ENCODE results near the gene NEUROG2. TPM values are rescaled to one million over a fixed set of nuclear protein-coding genes. Genes with fewer than 3 reads are reported as not detected.

Gene NEUROG2
- not detected in 2 replicates for total RNA-seq (2021)
- long read RNA-seq = 0 reads

DNA sequence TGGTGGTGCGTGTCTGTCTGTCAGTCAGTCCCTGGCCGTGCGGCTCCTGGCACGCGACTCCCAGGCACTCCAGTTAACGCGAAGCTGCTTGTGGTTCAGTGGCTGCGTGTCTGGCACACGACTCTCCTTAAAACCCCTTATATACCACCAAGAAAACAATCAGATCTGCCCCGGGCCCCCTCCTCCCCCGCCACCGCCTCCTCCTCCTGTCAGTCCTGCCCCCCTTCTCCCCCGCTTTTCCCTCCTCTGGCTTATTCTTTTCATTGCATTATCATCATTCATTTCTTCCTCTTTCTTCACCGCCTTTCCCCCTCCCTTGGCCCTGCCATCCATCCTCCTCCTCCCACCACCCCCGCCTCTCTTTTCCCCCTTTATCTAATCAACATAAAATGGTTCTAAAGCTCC is at the start of gene NEUROG2:
Gene NEUROG2 (minus strand): TSS at position 115 of the 405 bp plus-strand sequence. CDS start 705 bp downstream, outside the sequence.
- no peak within 1 kb of the TSS for H4K91ac ChIP-seq (ENCODE audit: insufficient read length, low read depth, low read length)
- H3K9me3 ChIP-seq (ENCODE audit: control insufficient read depth, low read depth, low read length) = no peaks in the 10 kb centered on the region
- H2BK5ac ChIP-seq (ENCODE audit: insufficient read length, low read length) = no peak within 1 kb of the TSS
- H3K79me1 ChIP-seq (ENCODE audit: insufficient read depth, low read depth, low read length, poor library complexity, severe bottlenecking) = no peaks in the 10 kb centered on the region
- no peak within 1 kb of the TSS for H3K27ac ChIP-seq (ENCODE audit: insufficient read length, low read depth, low read length)
- peak within 1 kb of the TSS in 1 of 3 experiments; percentile 62; a peak in 3 of 7 replicates for H3K27ac Mint-ChIP-seq
- peak within 1 kb of the TSS; percentile 71 to 90 for H3K4me3 Mint-ChIP-seq
- no peak within 1 kb of the TSS for H3K4ac ChIP-seq (ENCODE audit: low read depth, low read length)
- peaks cover 91% of the 10 kb centered on the region for H3K27me3 ChIP-seq (ENCODE audit: insufficient read depth, low read length)
- peaks cover 34% of the 10 kb centered on the region for H3K23me2 ChIP-seq (ENCODE audit: insufficient read length, low read depth, low read length, poor library complexity, severe bottlenecking)
- H3K14ac ChIP-seq (ENCODE audit: insufficient read depth, low read length) = no peak within 1 kb of the TSS
- H3T11ph ChIP-seq (ENCODE audit: low read length) = no peak within 1 kb of the TSS
- no peak within 1 kb of the TSS for H2AFZ ChIP-seq (ENCODE audit: low read length)
- H3K79me2 ChIP-seq (ENCODE audit: insufficient read depth, low read length) = no peaks in the 10 kb centered on the region
- no peaks in the 10 kb centered on the region for H4K20me1 ChIP-seq (ENCODE audit: control insufficient read depth, insufficient read depth, insufficient read length)
- H3K36me3 Mint-ChIP-seq (ENCODE audit: insufficient read depth in 1 of 3, low read depth in 3 of 3) = peaks cover 0 to 4% (median 0%) of the 10 kb centered on the region in 3 experiments; a peak in 2 of 7 replicates
- no peak within 1 kb of the TSS for H3K56ac ChIP-seq (ENCODE audit: insufficient read length, low read depth, low read length)
- no peak within 1 kb of the TSS for H3K18ac ChIP-seq (ENCODE audit: insufficient read length, low read depth, low read length)
- no peak within 1 kb of the TSS for H2AK5ac ChIP-seq (ENCODE audit: insufficient read length, low read length)
- H3K4me2 ChIP-seq (ENCODE audit: insufficient read depth, insufficient read length, low read length) = peak within 1 kb of the TSS; percentile 88
- TF ChIP-seq, protein P1, sequence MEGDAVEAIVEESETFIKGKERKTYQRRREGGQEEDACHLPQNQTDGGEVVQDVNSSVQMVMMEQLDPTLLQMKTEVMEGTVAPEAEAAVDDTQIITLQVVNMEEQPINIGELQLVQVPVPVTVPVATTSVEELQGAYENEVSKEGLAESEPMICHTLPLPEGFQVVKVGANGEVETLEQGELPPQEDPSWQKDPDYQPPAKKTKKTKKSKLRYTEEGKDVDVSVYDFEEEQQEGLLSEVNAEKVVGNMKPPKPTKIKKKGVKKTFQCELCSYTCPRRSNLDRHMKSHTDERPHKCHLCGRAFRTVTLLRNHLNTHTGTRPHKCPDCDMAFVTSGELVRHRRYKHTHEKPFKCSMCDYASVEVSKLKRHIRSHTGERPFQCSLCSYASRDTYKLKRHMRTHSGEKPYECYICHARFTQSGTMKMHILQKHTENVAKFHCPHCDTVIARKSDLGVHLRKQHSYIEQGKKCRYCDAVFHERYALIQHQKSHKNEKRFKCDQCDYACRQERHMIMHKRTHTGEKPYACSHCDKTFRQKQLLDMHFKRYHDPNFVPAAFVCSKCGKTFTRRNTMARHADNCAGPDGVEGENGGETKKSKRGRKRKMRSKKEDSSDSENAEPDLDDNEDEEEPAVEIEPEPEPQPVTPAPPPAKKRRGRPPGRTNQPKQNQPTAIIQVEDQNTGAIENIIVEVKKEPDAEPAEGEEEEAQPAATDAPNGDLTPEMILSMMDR (conservative IDR thresholded peaks at IDR 0.05) = no peak
- H2BK12ac ChIP-seq (ENCODE audit: insufficient read length, low read depth, low read length) = no peak within 1 kb of the TSS
- no peak within 1 kb of the TSS for H2BK20ac ChIP-seq (ENCODE audit: low read depth, low read length, poor library complexity, severe bottlenecking)
- H3K9ac ChIP-seq (ENCODE audit: extremely low read depth, insufficient read length, low read length) = no peak within 1 kb of the TSS
- no peak within 1 kb of the TSS for H2BK120ac ChIP-seq (ENCODE audit: low read depth, low read length, poor library complexity, severe bottlenecking)
- H3K27me3 Mint-ChIP-seq (ENCODE audit: low read depth) = peaks cover 99% of the 10 kb centered on the region
- H4K5ac ChIP-seq (ENCODE audit: insufficient read length, low read depth, low read length) = no peak within 1 kb of the TSS
- peaks cover 6 to 18% of the 10 kb centered on the region in 2 experiments; a peak in 3 of 5 replicates for H3K9me3 Mint-ChIP-seq
- H3K23ac ChIP-seq (ENCODE audit: insufficient read length, low read depth, low read length) = no peak within 1 kb of the TSS
- no peak within 1 kb of the TSS for H4K8ac ChIP-seq (replicated peaks; ENCODE audit: insufficient read length, low read depth, low read length)
- no peak for DNase-seq
- no peak within 1 kb of the TSS for H2BK15ac ChIP-seq (ENCODE audit: low read depth, low read length)
- 0 out of 2 replicates have a peak, but pooled peaks cover 5% of the 10 kb centered on the region for H3K4me1 ChIP-seq (ENCODE audit: insufficient read depth, low read length)
- no CpG with 5 or more reads among the region's 15 CpGs for WGBS (ENCODE audit: extremely low coverage, insufficient read length, low lambda C conversion rate)
- H3K4me1 Mint-ChIP-seq = peaks cover 47 to 68% of the 10 kb centered on the region in 2 experiments
